HG02840 (cell line): ENCODE data around the gene NPTN.
"Not testable (repeated sequence)": the region's sequence is repeated elsewhere in the genome, so short reads cannot be mapped to it uniquely, and the experiment has no call there.

Experiments used
- ATAC-seq: cut with Tn5 transposase; IDR thresholded peaks from one replicate; pipeline ENCODE4 v1.9.1; 2021; ENCODE audit warnings: mild to moderate bottlenecking, moderate library complexity, moderate number of reproducible peaks; ENCODE audit not compliant: unreplicated experiment, low FRiP score

Gene NPTN

DNA sequence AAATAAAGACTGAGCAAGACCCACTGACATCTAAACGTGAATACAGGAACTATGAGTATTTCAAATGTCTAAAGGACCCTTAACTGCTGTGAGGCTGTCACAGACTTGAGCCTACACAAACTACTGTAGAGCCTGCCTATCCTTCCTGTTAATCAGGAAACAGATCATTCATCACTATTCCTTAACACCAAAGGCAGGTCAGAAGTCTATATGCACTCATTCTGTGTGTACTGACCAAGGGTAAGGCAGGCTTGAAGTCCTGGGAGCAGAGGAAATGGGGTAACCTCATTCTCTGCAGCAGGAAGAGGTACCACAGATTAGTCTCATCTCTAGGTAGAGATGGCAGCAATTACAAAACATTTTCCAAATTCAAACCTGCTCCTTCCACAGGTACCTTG, 30.7 kb downstream of the NPTN start:
- ATAC-seq = no peak

DNA sequence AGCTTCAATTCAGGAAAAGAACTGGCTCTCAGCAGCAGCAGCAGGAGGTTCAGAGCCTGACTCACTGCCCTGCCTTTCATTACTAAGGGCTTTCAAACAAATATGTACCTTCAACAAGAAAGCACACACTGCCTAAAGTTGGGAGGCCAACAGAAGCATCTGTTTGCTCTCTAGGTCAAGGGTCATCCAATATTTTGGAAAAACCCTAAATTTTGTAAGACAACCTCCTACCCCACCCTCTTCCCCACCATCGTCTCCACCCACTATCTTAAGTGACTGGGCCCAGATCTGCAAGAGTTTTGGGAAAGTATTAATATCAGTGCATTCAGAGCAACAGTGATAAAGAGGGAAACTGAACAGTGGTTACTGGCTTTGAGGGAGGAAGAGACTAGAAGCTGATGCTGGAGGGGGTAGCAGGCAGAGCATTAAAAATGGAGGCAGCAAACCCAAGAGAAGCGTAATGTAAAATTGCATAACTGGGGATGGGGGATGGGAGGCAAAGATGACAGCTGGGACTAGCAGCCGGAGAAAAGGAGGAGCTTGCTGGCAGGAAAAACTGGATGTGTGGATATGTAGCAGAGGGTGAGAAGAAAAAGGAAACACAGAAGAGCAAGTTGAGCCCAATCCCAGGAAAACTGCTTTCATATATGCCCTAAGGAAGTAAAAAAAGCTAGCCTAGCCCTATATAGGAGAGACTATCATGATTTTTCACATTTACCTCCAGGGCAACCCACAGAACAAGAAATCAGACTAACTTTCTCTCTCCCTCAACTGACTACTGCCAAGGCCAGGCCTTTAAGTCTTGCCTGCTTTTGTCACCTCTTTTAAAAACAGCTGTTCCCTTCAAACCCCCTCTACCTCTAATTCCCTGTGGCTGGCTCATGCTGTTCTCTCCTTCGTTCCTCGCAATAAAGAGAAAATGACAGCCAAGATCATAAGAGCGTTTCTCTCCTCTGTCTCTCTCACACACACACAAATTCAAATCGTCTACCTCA, 31.4 kb downstream of the NPTN start:
- no peak for ATAC-seq

DNA sequence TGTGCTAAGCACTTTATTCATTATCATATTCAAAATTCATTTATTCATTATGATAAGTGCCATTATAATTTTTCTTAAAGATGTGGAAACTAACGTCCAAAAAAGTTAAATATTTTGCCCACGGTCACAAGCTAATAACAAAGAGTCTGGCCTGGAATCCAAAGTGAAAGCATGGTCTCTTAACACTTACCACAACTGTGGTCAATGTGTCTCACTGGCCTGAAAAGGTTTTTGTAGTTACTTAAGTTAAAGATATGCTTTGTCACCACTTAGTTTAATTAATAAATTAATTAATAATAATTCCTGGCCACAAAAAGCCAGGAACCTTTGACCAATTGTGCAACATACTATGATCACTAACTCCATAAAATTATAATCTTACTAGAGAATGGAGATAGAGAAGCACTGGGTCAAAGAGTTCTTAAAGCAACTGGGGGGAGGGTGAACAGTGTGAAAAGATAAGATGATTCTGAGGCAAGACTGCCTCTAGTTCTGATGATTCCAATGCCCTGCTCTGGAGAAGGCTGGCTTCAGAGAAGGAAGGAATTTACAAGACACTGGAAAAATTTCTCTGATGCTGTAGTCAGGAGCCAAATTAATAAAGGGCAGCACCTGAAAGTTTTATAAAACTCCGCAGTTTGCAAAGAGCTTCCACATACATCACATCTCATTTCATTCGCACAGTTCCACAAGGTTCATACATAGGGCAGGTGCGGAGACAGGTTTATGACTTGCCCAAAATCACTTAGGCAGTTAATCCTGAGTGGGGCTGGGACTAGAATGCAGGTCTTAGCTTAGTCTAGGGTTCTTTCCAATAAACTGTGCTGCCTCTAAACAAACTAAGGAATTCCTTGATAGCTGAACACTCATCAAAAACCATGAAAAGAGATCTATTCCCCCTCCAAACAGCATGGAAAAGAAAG, 32.5 kb downstream of the NPTN start:
- no peak for ATAC-seq

DNA sequence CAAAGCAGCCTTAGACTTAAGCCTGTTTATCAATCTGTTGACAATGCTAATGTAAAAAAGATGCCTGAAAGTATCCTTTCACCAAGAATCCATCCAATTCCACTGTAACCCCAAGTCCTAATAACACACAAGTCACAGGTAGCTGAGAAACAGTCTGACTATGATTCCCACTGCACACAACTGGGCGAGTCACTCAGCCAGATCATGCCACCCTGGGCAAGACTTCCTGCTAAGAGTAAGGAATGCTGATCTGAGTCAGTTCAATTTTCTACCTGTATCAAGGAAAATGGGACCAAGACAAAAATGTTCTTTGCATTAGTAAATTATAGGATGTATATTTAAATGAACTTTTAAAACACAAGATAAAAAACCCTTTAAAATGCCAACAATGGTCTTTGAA, 33.3 kb downstream of the NPTN start:
- ATAC-seq = no peak

DNA sequence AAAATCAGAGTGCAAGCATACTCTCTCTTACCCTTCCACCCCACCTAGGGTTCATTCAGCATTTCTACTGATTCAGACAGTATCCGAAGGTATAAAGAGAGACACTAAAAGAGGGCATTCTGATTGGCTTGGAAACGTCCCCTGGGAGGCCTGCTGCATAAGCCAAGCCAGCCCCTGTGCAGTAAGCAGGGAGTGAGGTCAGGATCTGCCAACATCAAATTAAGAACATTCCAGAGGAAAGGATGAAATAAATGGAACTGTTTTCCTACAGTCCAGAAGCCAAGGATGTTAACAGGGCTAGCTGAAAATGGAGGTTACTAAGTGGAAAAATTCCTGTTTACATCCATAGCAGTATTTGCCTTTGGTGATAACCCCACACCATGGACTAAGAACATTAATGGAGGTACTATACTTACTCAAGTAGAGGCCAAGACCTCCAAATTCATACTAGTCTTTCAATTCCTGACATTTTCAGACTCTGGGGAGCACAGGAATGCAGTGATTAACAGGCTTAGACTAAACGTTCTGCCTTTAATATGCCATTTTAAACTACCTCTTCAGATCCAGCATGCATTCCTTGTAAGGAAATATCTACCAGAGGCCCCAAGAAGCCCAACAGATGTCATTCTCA, 34.5 kb downstream of the NPTN start:
- no peak for ATAC-seq

DNA sequence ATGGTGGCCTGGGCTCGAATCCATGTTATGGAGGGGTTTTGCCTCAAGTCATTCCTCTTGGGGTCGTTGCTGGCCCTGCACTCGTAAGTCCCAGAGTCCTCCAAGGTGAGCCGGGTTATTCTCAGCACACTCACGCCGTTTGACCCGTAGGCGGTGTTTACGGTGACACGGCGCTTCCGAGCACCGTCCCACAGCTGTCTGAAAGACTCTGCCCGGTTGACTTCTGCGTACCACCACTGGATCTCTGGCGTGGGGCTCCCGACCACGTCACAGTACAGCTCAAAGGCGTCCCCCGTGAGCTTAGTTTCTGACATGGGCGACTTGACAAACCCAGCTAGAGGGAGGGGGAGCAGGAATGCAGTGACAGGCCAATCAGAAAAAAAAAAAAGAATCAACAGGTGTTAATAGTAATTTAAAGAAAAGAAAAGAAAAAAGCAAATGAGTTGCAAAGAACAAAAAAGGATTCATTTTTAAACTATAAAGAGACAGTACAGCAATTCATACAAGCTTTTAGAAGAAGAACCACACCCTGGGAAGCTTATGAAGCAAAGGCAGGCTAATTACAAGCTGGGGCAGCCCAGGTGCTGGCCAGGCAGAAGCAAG, 36.1 kb downstream of the NPTN start:
- no peak for ATAC-seq

DNA sequence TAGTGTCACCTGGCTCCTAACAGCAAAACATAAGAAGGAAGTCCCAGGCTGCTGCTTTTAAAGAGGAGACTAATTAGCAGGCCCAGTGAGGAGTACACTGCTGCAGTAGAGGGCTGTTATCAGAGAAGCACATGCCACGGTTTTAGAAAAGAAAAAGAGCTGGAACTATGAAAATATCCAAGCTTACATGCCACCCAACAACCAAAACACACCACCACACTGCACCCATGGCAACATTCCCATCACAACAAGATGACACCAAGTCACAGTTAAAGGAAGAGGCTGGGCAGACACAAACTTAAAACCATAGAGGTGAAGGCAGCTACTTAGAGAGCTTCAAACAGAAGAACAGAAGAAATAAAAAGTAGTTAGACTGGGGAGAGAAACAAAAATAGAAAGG, 37.0 kb downstream of the NPTN start:
- ATAC-seq = no peak

DNA sequence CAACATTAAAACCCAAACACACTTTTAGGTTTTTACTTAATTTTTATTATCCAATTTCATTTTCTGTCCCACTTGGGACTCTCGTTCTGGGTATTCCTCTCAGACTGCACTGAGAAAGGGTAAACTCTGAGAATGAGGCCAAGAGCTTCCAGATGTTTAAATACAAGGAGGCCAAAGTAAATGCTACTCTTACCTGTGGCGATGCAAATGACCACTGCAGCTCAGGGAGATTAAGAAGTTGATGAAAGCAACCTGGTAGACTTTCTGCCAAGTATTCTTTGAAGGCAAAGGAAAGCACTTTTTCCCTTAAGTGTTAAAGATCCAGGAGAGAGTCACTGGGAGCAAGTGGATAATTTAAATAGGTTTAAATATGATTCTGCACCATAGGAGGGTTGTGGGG, 39.1 kb downstream of the NPTN start:
- ATAC-seq = no peak

DNA sequence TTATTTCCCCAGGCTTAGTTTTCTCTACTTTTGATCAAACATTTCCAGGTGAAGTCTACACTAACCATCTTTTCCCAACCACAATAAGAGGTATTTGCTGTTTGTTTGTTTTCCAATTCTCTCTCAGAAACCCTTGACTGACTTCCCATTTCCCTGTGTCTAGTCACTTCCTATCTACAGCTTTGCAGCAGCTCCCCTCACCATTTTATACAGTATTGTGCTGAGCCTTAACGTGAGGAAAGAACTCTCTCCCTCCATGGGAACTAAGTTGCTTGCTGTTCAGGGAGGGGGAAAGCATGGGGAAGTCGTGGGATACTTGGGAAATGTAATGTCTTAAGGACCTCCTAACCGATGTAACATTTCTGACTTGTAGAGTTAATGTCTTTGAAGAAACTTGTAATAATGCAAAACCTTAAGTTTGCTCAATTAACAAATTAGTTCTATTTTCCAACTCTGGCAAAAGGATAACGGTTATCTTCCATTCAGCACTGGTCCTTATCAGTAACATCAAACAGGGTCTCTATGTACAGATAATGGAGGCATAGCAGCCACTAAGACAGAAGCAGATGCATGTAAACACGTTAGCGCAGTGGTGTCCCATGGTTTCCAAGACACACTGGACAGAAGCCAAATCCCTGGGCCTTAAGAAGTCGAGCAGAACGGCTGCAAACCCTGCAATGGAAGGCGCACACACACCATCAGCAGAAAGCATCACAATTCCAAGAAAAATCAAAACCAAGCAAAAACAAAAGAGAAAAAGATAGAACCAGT, 39.7 kb downstream of the NPTN start:
- ATAC-seq = no peak

DNA sequence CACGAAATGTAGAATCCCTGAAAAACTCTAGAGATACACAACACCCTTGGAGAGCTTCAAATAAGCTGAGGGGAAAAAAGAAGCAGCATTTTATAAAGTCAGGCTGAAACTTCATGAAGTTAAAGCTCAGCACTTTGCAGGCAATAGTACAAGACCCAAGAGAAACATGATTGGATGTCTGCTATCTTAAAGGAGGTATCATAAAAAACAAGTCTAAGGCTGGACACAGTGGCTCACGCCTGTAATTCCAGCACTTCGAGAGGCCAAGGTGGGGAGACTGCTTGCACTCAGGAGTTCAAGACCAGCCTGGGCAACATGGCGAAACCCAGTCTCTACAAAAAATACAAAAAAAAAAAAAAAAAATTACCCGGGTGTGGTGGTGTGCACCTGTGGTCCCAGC, 42.9 kb downstream of the NPTN start:
- no peak for ATAC-seq

DNA sequence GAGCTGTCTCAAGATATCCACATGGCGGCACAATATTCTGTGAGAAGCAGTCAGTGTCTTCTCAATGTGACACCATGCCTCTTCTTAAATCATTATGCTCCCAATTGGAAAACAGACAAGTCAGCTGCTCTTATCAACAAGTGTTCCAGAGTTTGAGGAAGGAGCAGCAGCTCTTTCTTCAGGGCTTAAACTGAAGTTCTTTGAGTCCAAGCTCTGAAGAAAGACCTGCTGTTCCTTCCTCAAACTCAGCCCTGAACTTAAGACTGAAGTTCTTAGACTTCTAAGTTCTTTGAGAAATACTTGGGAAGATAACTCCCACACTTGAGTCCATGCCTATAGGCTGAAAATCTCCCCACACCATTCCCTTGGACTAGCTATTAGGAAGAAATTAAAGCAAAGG, 43.4 kb downstream of the NPTN start:
- no peak for ATAC-seq

DNA sequence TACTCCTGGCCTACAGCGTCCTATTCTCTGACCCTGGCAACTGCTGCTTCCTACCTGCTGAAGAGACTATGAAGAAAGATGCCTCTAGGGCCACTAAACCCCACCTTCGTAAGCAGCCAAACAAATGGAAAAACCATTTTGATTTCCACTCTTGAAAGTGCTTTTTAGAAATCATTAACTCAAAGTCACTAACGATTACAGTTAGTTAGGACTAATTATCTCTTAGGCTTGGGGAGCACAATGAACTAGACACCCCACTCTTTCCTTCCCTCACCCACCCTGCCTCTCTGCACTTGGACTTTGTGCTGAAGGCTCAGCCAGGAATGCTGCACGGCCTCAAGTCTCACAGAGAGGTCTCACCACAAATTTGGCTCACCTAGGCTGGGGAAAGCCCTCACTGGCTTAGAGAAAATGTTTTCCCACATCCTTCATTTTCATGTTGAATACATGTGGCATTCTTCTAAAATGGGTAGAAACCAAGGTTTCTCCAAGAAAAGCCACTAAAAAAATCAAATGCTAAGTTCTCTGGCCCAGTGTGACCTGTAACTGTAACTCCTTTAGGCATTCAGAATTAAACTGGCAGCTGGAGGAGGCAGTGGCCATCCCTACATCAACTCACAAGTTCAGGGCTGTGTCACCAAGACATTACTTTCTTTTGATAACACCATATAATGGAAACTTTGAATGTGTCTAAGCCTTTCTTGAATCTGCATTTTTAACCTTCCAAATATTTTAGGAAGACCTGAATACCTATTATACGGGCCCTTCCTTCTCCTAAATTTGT, 47.1 kb downstream of the NPTN start:
- no peak for ATAC-seq

DNA sequence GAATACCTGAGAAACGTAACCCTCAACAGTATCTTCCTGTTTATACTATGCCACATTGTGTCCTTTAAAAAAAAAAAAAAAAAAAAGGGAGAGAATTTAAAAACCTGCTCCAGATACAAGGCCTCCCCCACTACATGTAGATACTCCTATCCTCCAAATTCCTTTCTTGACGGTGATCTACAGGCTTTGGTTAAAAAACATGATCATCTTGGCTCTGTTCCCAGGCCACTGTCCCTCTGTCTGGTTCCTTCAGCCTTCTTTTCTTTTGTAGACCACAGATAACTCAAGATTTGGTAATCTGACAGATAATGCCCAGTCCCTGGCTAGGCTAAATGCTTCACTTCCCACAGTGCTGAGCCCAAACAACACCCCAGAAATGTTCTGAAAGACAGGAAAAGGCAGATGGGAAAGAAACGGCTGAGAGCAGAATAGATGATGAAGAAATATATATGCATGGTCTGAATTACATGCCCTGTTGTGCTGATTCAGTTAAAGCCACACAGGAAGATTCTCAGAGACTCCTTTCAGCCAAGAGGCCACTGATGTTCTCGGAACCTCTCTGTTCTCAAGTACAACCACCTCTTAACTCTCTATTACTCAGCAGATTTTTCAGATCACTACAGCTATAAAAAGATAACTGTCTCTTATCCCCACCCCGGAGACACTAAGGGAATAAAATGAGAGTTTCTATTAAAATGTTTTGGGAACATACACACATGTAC, 48.3 kb downstream of the NPTN start:
- ATAC-seq = no peak

DNA sequence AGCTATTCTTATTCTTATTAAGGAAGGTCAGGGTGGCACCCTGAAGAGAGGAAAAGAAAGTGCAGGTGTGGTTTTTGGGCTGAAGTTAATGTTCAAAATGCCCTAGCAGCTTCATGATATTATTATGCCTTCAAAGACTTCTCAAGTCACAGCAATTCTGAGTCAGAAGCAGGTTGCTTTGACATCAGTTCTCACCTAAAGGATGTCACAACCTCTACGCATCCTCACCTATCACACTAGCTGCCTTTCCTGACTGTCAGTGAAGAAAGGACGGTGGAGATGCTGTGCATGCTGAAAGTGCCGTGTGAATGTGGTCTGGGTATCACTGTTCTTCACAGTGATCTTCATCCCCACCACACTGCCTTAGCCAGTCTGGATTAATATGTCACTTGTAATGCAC, 49.6 kb downstream of the NPTN start:
- no peak for ATAC-seq

DNA sequence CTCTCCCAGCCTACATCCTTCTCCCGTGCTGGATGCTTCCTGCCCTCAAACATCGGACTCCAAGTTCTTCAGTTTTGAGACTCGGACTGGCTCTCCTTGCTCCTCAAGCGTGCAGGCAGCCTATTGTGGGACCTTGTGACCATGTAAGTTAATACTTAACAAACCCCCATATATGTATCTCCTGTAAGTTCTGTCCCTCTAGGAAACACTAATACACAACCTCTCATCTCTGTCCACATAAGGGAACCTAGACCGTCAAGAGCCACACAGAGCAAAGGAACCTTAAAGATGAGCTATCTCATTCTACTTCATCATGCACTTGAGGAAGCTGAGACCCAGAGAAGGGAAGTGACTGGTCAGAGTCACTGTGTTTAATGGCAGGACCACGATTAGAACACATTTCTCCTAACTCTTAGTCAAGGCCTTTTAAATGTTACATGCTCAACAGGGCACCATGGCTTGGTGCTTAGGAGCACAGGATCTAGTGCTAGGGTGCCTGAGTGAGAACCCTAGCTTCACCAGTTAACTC, 50.3 kb downstream of the NPTN start:
- ATAC-seq = no peak

DNA sequence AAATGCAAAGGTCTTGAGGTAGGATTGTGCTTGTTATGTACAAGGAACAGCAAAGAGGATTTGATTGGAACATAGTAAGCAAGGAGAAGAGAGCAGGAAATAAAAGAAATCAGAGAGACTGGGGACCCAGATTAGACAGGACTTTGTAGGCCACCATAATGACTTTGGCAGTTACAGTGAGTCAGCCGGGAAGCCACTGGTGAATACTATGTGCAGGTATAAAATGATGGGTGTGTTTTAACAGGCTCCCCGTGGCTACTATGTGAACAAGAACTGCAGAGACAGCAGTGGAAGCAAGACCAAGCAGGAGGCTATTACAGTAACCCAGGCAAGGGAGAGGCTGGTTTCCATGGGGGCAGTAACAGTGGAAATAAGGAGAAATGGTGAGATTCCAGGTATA, 55.2 kb downstream of the NPTN start:
- no peak for ATAC-seq

DNA sequence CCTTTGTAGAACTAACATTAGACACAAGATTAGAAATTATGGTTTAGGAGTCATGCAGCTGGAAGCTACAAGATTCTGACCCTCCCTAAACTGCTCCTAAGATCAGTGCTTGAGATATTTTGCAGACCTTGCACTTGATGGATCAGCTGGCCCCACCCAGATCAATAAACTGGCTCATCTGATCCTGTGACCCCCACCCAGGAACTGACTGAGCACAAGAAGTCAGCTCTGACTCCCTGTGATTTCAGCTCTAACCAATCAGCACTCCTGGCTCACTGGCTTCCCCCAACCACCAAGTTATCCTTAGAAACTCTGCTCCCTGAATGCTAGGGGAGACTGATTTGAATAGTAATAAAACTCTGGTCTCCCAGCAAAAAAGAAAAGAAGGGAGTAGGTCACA, 55.6 kb downstream of the NPTN start:
- not testable (repeated sequence) for ATAC-seq

DNA sequence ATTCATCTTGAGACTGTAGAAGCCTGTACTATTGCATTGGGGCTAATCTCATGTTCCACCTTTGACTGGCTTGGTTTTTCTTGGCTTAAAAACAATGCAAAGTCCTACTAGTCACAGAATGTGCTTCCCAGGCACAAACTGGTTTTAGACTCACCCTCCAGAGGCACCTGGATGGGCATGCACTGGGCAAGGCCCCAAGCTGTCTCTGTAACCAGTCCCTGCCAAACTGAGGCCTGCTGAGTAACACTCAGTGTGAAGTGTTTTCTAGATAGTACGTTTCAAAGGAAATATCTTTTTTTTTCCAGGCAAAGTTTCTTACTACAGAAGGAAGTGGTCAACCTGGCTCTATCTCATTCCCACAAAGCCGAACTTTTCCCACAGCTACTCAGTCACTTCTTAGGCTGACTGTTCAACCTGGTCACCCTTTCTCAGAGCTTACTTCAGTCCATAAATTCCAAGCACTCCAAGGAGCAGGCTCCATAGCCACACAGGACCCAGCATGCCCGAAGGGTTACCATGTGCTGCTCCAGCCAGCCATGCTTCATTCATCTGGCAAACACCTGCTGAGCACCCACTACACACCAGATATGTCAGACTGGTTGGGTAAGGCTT, 57.4 kb downstream of the NPTN start:
- no peak for ATAC-seq
